HG02885 (cell line): Measurements from ENCODE around the gene GFOD1.
"Not testable (repeated sequence)": the region's sequence is repeated elsewhere in the genome, so short reads cannot be mapped to it uniquely, and the experiment has no call there.

Experiments
- ATAC-seq: cut with Tn5 transposase; IDR thresholded peaks from one replicate; pipeline ENCODE4 v1.9.1; 2021; ENCODE audit warnings: mild to moderate bottlenecking; ENCODE audit not compliant: unreplicated experiment, poor library complexity

The GFOD1 gene

GRCh38 chr6:13468839-13469238 lies 18.6 kb downstream of the GFOD1 start:
- ATAC-seq: no peak

GRCh38 chr6:13467216-13467600 lies 20.2 kb downstream of the GFOD1 start:
- ATAC-seq: no peak

DNA sequence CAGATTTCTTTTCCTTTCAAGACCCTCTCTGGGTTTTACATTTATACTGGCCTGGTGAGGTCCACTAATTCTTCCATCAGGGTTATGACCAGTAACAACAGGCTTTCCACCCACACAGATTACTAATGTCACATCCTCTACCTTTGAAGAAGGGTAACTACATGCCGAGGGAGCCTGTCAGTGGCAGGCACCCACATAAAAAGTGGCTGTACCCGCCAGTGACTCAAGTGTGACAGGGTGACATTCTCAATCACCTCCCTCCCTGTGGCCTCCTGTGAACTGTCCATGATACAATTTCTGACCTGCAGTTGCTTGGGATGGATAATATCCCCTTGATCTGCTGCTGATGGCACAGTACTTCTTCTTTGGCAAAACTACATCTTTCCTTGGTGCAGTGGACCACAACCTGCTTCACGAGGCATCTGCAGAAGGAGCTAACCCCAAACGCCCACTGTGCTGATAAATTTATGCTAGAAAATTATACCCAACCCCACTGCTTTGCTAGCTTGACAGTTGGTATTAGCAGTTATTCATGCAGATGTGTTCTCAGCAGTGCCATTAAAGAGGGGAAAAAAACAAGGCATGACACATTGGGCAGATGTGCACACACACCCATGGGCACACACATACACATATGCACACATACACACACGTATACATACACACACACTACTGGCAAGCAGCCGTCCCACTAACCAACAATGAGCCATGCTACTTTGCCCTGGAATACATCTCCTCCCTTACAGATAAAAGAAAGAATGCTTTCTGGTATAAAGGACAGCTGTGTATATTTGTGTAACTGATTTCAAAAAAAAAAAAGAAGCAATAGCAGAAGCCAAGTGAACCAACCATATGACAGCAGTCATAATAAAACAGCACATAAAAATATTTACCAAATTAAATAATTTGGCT lies 20.8 kb downstream of the GFOD1 start:
- peak; percentile 53 for ATAC-seq

DNA sequence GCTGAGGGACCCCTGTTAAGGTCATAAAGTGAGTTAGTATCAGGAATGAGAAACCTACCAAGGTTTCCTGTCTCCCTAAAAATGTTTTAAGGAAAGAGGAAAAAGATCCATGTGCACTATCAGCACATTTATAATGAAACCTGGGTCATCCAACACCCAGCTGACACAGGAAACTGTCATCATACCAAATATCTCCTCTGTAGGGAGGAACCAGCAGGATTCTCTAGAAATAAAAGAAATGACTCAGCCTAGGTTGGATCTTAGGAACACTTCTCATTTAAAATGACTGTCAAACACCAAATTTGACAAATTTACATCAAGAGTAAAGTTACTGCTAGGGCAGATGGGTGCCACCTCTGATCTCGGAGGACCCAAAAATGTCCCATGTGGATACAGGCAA lies 21.7 kb downstream of the GFOD1 start:
- ATAC-seq: no peak

- ATAC-seq: no peak
Measured at GRCh38 chr6:13463941-13464340, 23.5 kb downstream of the GFOD1 start.

- ATAC-seq: no peak
Measured at GRCh38 chr6:13463328-13463717, 24.1 kb downstream of the GFOD1 start.

DNA sequence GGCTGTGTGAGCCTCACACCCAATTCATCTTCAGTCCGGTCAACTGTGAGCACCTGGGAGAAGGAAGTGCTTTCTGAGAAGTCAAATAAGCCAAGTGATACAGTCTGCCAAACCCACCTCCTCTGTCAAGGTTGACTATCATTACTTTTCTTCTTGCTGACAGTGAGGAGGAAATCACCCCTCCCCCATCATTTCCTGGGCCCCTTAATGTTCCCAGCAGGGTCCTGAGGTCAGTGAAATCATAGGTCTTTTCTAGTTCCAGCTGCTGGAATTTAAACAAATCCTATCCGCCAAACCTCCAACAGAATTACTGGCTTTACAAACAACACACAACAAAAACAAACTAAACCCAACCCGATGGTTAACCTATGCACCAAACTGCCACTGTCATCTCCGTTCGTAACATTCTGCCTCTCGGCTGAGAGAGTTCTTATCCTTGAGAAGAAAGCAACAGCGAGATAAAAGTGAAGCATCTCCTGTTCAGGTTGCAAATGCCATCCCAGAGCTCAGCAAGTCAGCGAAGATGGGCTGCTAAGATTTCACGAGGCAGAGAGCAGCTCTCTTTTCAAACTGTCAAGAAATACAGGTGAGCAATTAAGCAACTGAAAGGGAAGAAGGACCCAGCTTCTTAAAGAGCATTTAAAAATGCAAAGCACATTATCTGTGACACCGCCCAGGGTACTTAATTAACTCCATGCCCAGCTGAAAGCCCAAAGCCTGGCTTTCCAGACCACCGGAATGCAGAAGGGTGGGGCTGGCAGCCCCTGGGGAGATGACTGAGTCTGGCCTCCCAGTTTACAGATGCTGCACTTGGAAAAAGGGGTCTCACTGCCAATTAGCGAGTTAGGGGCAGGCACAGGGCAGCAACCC lies 24.7 kb downstream of the GFOD1 start:
- no peak for ATAC-seq

GRCh38 chr6:13461805-13462204 lies 25.6 kb downstream of the GFOD1 start:
- no peak for ATAC-seq

DNA sequence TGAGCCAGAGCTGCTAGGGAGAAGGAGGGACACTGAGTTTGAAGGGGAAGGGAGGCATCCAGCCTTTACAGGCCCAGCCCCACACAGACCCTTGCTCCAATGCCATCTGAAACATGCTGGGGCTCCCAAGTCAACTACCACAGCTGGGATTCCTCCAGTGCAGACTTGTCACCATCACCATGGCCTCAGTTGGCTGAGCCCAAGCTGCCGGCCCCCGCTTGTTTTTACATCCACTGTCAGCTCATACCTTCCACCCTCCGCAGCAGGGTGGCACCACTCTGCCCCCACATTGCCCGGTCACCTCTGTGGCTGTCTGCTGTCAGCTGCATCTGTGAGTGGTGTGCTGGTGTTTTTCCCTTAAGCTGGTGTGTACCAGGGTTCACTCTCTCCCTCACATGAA lies 26.1 kb downstream of the GFOD1 start:
- ATAC-seq: no peak

- ATAC-seq: not testable (repeated sequence)
Measured at GRCh38 chr6:13460289-13460688, 27.1 kb downstream of the GFOD1 start.

GRCh38 chr6:13457577-13457976 lies 29.8 kb downstream of the GFOD1 start:
- ATAC-seq: no peak

DNA sequence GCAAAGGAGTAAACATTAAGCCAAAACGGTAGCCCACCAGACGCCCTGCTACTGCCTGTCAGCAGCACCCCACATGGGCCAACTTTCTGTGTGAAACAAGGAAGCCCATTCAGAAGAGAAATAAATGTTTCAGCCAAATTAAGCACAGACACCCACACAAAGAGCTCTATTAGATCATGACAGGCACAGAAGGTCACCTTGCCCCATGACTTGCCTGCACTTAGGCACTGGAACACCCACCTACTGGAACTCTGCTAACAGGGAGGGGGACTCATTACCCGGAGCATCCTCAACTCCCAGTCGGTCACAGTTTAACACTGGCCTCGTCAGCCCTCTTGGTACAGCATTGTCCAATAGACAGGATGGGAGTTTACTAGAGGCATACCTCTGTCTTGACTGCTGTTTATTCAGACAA lies 31.8 kb downstream of the GFOD1 start:
- peak; percentile 53 for ATAC-seq

GRCh38 chr6:13454286-13455221 lies 32.8 kb downstream of the GFOD1 start:
- peak; percentile 60 for ATAC-seq

DNA sequence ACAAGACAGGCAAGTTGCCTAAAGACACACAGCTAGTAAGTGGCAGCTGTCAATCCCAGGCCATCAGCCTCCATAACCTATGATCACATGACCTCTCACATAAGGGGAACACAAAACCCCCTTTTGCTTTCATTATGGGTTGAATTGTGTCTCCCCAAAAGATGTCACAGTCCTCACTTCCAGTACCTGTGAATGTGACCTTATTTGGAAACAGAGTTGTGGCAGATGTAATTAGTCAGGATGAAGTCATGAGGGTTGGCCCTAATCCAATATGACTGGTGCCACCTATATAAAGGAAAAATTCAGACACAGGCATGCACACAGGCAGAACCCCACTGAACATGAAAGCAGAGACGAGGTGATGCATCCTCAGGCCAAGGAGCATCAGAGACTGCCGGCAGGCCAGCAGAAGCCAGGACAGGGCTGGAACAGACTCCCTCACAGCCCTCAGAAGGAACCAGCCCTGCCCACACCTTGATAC lies 33.6 kb downstream of the GFOD1 start:
- ATAC-seq: no peak

- ATAC-seq: no peak
Measured at GRCh38 chr6:13453153-13453552, 34.2 kb downstream of the GFOD1 start.

- no peak for ATAC-seq
Measured at GRCh38 chr6:13452346-13453117, 34.9 kb downstream of the GFOD1 start.

DNA sequence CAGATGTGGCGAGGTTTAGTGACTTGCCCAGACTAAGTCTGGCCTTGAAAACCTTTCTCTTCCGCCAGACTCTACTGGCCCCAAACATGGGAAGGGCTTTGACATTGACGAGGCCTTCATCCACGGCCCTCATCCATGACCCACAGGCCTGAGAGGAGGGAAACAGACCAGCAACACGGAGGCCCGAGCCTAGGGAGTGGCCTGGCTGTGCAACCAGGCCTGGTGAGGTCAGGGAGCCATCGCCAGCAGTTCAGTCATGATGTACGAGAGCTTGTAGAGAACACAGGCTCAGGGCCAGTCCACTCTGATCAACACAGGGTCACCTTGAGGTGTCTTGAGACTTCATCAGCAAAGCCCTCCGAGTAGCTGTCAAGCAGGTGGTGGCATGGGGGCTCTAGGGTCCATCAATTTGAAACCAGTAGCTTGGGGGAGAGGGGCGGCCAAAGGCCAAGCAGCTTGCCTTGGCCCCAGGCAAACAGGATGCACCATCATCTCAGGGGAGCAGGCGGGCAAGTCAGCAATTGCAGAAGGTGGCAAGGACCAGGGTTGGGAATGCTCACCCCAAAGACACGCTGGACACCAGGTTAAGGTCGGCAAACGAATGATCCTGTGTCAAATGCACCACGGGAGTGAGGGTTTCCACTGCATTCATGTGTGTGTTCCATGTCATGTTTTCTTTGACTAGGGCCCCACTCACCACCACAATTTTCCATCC lies 36.1 kb downstream of the GFOD1 start:
- no peak for ATAC-seq

GRCh38 chr6:13450628-13451027 lies 36.8 kb downstream of the GFOD1 start:
- no peak for ATAC-seq
